ELR (cell line): Measurements from ENCODE around the gene PRIMA1.

Experiments
- DNase-seq: peaks from one replicate; pipeline ENCODE4 v3.0.0-alpha.2; 2015; ENCODE audit warnings: low read depth

Gene PRIMA1

GRCh38 chr14:93753647-93754046 is 34.6 kb downstream of the PRIMA1 start:
- DNase-seq = no peak

DNA sequence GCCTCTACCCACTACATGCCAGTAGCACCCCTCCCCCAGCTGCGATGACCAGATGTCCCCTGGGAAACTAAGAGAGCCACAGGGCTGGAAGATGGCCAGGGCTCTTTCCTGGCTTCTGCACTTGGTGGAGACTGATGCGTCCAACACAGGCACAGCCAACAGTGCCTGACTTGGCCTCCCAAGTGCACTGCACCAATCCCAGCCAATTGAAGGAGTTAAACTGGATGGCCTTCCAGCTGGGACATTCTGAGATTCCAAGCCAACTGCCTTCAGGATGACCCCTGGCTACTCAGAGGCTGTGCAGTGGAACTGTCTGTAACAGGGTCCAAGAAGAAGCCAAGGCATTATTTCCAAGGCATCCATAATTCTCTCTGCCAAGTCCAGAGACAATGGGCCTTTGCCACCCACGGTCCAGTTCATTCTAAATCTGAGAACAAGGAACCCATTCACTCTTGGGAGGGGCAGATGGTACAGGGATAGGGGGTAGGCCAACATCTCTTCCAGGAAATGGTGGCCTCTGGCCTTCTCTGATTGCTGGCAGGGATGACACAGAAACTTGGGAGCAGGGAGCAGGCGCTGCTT is 35.2 kb downstream of the PRIMA1 start:
- DNase-seq = no peak

DNA sequence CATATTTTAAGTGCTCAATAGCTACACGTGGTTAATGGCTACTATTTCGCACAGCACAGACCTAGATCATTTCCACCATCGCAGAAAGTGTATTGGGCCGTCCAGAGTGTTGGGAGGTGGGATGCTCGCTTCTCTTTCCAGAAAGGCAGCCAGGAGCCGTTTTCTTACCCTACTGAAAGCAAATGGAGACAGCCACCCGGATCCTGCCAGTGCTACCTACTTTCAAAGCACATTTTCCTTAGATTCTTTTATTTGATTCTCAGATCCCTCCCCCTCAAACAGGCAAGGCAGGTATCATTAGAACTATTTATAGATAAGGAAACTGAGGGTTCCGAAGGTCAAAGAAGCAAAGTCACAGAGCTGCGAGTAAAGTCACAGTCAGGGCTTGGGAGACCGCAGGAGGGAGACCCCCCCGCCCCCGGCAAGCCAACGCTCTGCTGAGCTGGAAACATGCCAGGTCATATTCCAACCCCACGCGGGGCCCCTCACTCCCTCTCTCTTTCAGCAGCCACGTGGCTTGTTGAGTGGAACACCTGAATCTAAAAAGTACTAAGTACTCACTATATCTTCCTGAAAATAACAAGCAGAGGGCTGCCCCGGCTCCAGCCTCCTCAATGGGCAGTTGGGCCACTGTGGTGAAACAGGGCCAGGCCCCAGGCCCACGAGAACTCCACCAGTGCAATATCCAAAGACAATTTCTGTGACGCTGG is 36.2 kb downstream of the PRIMA1 start:
- DNase-seq = no peak

GRCh38 chr14:93749076-93749420 is 39.2 kb downstream of the PRIMA1 start:
- no peak for DNase-seq

GRCh38 chr14:93748208-93749075 is 39.8 kb downstream of the PRIMA1 start:
- no peak for DNase-seq

DNA sequence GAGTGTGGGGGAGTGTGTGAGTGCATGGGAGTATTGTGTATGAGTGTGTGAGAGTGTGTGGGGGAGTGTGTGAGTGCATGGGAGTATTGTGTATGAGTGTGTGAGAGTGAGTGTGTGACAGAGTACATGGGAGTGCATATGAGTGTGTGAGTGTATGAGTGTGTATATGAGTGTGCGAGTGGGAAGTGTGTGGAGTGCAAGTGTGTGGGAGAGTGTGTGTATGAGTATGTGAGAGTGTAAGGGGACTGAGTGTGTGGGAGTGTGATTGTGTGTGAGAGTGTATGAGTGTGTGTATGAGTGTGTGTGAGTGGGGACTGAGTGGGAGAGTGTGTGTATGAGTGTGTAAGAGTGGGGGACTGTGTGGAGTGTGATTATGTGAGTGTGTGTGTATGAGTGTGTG is 40.7 kb downstream of the PRIMA1 start:
- no peak for DNase-seq

GRCh38 chr14:93747102-93747501 is 41.2 kb downstream of the PRIMA1 start:
- DNase-seq = no peak

- no peak for DNase-seq
Measured at GRCh38 chr14:93745603-93746273, 42.5 kb downstream of the PRIMA1 start.

DNA sequence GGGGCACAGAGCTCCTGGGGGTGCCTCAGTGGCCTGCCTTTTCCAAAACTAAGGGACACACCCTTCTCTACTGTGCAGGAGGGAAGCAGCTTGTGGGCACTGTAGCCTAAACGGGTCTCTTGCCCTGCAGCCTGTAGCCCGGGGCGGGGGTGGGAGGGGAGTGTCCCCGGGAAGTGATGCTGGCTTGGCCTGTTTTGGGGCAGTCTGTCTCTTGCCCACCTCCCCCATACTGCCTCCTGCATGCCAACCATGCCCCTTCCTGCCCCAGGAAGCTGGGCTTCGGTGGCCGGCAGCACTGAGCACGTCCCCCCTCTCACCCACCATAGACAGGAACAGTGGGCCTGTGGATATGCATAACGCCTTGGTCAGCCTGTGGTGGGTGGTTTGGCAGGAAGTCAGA is 43.4 kb downstream of the PRIMA1 start:
- DNase-seq = no peak

- no peak for DNase-seq
Measured at GRCh38 chr14:93744176-93744575, 44.1 kb downstream of the PRIMA1 start.

- no peak for DNase-seq
Measured at GRCh38 chr14:93743270-93744060, 44.8 kb downstream of the PRIMA1 start.

GRCh38 chr14:93742761-93743160 is 45.5 kb downstream of the PRIMA1 start:
- DNase-seq = no peak

- DNase-seq = no peak
Measured at GRCh38 chr14:93741556-93742230, 46.6 kb downstream of the PRIMA1 start.

GRCh38 chr14:93737634-93738033 is 50.7 kb downstream of the PRIMA1 start:
- DNase-seq = no peak

GRCh38 chr14:93736378-93737014 is 51.8 kb downstream of the PRIMA1 start:
- no peak for DNase-seq

DNA sequence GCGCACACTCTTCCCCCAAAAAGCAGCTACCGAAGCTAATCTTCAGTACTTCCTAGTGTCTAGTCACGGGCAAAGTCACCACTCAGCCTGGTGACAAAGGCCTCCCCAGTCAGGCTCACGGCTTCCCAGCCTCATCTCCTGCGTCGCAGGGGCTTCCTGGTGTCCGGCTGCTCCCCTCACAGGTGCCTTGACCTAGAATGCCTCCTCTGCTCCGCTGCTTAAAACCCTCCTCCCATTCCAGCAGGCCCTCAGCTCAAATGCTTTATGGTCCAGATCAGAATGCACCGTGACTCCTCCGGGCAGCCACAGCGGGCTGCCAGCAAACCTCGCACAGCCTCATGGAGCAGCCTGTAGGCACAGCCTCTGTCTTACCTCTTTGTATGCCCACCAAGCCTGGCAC is 53.1 kb downstream of the PRIMA1 start:
- DNase-seq = no peak

DNA sequence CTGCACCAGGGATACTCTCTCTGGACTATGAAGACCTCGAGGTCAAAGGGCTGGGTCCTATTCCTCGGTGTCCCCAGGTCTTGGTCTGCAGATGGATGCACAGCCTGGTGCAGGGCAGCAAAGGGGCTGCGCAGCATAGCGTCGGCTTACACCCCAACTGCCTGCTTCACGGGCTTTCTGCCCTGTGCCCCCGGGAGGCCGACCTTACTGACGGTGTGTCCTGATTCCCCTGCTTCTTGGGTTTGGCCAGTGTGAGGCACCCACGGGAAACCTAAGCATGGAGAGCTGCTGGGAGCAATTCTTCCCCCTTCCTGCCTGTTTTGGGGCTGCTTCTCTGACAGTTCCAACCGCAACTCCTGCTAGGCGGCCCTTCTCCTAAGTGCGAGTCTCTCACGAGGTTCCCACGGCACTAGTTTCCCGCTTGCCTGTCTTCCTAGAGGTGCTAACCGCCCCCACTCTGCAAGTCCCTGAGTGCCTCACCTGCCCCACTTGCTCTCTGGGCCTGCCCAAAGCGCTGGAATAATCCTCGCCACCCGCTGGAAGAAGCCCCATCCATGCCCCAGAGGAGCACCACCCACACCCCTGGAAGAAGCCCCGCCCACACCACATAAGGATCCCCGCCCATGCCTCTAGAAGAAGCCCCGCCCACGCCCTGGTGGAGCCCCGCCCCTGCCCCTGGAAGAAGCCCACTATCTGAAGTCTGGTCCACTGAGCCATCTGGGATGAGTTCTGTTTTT is 54.0 kb downstream of the PRIMA1 start:
- DNase-seq = peak; percentile 27

GRCh38 chr14:93733631-93734030 is 54.7 kb downstream of the PRIMA1 start:
- no peak for DNase-seq

DNA sequence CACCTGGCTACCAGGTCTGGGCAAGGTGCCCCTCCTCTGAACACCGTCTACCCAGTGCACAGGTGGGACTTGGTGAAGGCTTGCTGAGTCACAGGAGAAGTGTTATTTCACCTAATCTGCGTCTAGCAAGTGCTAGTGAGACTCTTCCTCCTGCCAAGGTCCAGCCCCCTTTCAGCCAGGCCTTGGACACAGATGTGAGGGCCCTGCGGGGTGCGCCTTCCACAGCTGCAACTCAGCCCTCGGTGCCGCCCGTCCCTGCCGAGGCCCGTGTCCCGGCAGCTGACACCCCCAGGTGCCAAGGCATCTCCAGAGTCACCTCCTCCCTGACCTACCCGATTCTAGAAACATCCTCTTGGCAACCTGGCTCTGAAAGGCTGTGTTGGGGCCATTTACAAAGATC is 55.1 kb downstream of the PRIMA1 start:
- no peak for DNase-seq

DNA sequence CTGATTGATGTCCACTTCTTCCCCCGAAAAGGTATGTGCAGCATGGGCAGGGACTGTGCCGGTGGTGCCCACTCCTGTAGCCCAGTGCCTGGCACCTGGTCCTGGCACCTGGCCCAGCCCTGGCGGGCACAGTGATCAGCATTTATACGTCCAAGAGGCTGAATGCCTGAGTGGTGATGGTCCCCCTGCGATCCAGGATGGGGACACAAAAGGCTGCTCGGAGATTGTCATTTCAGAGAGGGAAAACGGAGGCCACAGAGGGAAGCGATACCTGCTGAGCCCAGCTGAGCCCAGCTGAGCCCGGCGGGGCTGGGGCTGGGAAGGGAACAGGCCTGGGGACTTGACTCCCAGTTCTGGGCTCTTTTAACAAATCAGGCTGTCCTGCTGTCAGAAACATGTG is 55.8 kb downstream of the PRIMA1 start:
- DNase-seq = no peak
